Esophagus muscularis mucosa (tissue), 4 donors: ENCODE data around the gene ATG9A.

Experiments
- EP300 ChIP-seq: sonication (generic); formaldehyde crosslinking; IDR thresholded peaks from one replicate; pipeline ENCODE4 v1.6.1; 2017; ENCODE audit warnings: antibody characterized with exemption
- POLR2AphosphoS5 ChIP-seq, 2 donors: sonication (generic); formaldehyde crosslinking; IDR thresholded peaks; one replicate each; pipeline ENCODE4 v1.6.1; 2017; ENCODE audit warnings: antibody characterized with exemption in 2 of 2
- TF ChIP-seq, protein P1 (sequence below), 3 experiments: fragments of 200-600 bp in 2 of 3; fragments of 450-650 bp in 1 of 3; sonication (generic) in 2 of 3; IDR thresholded peaks; one replicate each; pipeline ENCODE4 v1.5.1; 2017 to 2019; ENCODE audit warnings: antibody characterized with exemption in 3 of 3, mild to moderate bottlenecking in 2 of 3, moderate library complexity in 1 of 3

DNA sequence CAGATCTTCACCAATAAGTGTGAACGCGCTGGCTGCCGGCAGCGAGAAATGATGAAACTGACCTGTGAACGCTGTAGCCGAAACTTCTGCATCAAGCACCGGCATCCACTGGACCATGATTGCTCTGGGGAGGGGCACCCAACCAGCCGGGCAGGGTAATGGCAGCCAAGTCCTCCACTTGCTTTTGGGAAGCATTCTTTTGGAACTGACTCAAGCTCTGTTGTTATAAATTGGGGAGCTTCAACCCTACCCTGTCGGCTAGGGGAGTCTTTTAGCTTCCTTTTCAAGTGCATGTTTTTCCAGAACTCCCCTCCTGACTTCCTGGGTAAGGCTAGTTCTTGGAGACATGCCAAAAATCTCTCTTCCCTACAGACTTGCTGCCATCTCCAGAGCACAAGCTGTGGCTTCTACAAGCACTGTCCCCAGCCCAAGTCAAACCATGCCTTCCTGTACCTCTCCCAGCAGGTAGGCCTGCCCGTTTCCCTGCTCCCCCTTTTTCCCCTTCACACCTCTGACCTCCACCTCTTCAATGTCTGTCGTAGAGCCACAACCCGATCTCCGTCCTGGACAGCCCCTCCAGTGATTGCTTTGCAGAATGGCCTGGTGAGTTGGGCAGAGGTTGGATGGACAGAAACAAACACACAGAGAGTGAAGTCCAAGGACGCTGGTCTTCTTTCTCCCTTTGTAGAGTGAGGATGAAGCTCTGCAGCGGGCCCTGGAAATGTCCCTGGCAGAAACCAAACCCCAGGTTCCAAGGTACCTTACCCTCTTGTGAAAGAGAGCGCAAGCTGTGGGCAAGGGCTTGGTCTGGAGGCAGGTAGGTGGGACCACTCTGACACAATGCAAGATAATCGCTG is 21.3 kb downstream of the ATG9A start:
- TF ChIP-seq, protein P1, sequence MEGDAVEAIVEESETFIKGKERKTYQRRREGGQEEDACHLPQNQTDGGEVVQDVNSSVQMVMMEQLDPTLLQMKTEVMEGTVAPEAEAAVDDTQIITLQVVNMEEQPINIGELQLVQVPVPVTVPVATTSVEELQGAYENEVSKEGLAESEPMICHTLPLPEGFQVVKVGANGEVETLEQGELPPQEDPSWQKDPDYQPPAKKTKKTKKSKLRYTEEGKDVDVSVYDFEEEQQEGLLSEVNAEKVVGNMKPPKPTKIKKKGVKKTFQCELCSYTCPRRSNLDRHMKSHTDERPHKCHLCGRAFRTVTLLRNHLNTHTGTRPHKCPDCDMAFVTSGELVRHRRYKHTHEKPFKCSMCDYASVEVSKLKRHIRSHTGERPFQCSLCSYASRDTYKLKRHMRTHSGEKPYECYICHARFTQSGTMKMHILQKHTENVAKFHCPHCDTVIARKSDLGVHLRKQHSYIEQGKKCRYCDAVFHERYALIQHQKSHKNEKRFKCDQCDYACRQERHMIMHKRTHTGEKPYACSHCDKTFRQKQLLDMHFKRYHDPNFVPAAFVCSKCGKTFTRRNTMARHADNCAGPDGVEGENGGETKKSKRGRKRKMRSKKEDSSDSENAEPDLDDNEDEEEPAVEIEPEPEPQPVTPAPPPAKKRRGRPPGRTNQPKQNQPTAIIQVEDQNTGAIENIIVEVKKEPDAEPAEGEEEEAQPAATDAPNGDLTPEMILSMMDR (IDR thresholded peaks at IDR 0.05) = no peak
- TF ChIP-seq POLR2AphosphoS5 (IDR thresholded peaks at IDR 0.05) (no peak), EP300 (no peak)
